K562 (cell line): ENCODE measurements around the gene PDIA4. TPM values are rescaled to one million over a fixed set of nuclear protein-coding genes. Genes with fewer than 3 reads are reported as not detected.

ENCODE experiments used
- RAD21 ChIP-seq, 2 experiments: fragments of 250-450 bp in 1 of 2; fragments of 450-650 bp in 1 of 2; sonication (Bioruptor Pico) in 1 of 2; formaldehyde crosslinking in 1 of 2; IDR thresholded peaks in 1 of 2; conservative IDR thresholded peaks in 1 of 2; 2 replicates each; pipeline versions ENCODE4 v1.4.0 to v1.8.0; 2020 to 2022; ENCODE audit warnings: mild to moderate bottlenecking in 2 of 2, moderate library complexity in 1 of 2
- ZBED1 ChIP-seq: IDR thresholded peaks from 2 replicates; pipeline ENCODE4 v1.6.1; 2014
- ZNF316 ChIP-seq: fragments of 450-650 bp; IDR thresholded peaks from 2 replicates; pipeline ENCODE4 v1.6.1; 2016
- polyA plus RNA-seq, 8 experiments: library from polyadenylated mRNA; depleted of rRNA in 4 of 8; stranded (reverse) in 5 of 8; unstranded in 3 of 8; fragments of >200 nt; fragmentation: Nextera tagmentation in 2 of 8; fragmentation: Illumina TruSeq in 1 of 8; extraction: Ambion mirVana in 2 of 8; extraction: Trizol in 1 of 8; gene quantifications; 2 replicates each; pipeline versions ENCODE4 v1.2.1 to v1.2.3, GENCODE V29; 2011 to 2014; ENCODE audit warnings: inconsistent platforms in 1 of 8, missing spikeins in 1 of 8
- total RNA-seq, 7 experiments: library from RNA; depleted of rRNA in 6 of 7; stranded (reverse); fragments of >200 nt in 6 of 7; fragmentation: Illumina TruSeq in 2 of 7; extraction: Trizol in 2 of 7; gene quantifications; 2 replicates each; pipeline versions ENCODE4 v1.2.1 to v1.2.3, GENCODE V29; 2011 to 2021; ENCODE audit warnings: low replicate concordance in 1 of 7
- TF ChIP-seq, protein P1 (sequence below), 2 experiments: fragments of 450-650 bp; IDR thresholded peaks; 2 replicates each; pipeline ENCODE4 v1.6.1; 2016; ENCODE audit warnings: mild to moderate bottlenecking in 2 of 2, borderline replicate concordance in 1 of 2, low read depth in 1 of 2, moderate library complexity in 1 of 2
- TF ChIP-seq, protein P2 (sequence below): fragments of 200-800 bp; sonication (Bioruptor generic); IDR thresholded peaks from 2 replicates; pipeline ENCODE4 v1.6.1; 2016; ENCODE audit warnings: missing genetic modification characterization, missing compliant biosample characterization
- TF ChIP-seq, protein P3 (sequence below): fragments of 450-650 bp; IDR thresholded peaks from 2 replicates; pipeline ENCODE4 v1.6.1; 2016
- TF ChIP-seq, protein P4 (sequence below): fragments of 450-650 bp; IDR thresholded peaks from one replicate; pipeline ENCODE4 v1.6.1; 2018; ENCODE audit warnings: mild to moderate bottlenecking, moderate library complexity; ENCODE audit not compliant: partially characterized antibody
- TF ChIP-seq, protein P5 (sequence below): fragments of 450-650 bp; IDR thresholded peaks from 2 replicates; pipeline ENCODE4 v1.6.1; 2017; ENCODE audit warnings: antibody characterized with exemption

PDIA4 gene
- total and polyA plus RNA-seq, 9 of the 15 experiments (the other 6 are each of a cell fraction or from before 2014, with no cell fraction given), result 9.1 to 175 (median 146) TPM

DNA sequence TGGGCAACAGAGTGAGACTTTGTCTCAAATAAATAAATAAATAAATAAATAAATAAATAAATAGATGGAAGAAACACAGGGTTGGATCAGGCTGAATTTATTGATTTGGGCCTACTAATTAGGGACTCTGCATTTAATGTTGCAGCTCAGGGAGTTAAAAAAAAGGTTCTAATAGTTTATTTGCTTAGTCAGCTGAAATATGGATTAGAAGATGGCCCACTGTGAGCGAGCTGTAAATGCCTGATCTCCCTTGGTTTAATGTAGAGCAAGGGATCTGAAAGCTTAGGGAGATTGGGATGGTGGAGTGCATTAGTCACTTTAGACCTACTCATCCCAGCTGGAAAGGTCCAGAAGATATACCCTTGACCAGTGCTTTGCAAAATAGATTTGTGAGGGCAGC, 25.1 kb upstream of the PDIA4 start (continued):
- TF ChIP-seq, protein P1, sequence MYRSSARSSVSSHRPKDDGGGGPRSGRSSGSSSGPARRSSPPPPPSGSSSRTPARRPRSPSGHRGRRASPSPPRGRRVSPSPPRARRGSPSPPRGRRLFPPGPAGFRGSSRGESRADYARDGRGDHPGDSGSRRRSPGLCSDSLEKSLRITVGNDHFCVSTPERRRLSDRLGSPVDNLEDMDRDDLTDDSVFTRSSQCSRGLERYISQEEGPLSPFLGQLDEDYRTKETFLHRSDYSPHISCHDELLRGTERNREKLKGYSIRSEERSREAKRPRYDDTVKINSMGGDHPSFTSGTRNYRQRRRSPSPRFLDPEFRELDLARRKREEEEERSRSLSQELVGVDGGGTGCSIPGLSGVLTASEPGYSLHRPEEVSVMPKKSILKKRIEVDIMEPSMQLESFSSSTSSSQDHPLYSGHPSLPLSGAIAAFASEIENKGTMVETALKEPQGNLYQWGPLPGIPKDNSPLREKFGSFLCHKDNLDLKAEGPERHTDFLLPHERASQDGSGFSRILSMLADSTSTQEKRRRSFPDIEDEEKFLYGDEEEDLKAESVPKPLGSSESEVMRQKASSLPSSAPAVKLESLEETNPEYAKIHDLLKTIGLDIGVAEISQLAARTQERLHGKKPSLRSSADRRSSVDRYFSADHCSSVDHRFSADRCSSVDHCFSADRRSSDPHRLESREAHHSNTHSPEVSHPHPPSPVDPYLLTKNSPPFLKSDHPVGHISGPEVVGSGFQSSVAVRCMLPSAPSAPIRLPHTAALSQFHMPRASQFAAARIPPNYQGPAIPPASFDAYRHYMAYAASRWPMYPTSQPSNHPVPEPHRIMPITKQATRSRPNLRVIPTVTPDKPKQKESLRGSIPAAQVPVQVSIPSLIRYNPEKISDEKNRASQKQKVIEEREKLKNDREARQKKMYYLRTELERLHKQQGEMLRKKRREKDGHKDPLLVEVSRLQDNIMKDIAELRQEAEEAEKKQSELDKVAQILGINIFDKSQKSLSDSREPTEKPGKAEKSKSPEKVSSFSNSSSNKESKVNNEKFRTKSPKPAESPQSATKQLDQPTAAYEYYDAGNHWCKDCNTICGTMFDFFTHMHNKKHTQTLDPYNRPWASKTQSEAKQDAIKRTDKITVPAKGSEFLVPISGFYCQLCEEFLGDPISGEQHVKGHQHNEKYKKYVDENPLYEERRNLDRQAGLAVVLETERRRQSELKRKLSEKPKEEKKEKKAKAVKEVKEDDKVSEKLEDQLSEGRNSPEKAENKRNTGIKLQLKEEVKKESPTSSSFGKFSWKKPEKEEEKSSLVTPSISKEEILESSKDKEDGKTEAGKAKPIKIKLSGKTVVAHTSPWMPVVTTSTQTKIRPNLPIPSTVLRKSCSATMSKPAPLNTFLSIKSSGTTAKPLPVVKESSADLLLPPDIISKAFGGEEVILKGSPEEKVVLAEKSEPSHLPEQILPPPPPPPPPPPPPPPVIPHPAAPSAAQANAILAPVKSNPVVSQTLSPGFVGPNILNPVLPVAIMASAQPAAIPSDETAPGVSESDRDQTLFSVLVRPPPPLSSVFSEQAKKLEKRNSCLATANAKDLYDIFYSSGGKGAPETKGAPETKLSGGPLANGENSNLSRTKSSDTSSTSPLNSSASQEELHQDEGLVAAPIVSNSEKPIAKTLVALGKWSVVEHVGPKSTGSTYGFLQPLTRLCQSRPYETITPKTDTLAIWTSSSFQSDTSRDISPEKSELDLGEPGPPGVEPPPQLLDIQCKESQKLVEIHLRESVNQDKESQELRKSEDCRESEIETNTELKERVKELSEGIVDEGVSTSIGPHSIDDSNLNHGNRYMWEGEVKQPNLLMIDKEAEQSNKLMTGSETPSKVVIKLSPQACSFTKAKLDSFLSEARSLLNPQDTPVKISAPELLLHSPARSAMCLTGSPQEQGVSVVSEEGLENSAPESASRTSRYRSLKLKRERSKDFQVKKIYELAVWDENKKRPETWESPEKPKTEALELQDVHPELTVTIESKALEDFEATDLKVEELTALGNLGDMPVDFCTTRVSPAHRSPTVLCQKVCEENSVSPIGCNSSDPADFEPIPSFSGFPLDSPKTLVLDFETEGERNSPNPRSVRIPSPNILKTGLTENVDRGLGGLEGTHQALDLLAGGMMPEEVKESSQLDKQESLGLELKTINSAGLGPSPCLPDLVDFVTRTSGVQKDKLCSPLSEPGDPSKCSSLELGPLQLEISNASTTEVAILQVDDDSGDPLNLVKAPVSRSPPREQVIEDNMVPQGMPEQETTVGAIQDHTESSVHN (IDR thresholded peaks at IDR 0.05; ENCODE audit: borderline replicate concordance in 1 of 2, low read depth in 1 of 2), result no peak
- TF ChIP-seq, protein P2, sequence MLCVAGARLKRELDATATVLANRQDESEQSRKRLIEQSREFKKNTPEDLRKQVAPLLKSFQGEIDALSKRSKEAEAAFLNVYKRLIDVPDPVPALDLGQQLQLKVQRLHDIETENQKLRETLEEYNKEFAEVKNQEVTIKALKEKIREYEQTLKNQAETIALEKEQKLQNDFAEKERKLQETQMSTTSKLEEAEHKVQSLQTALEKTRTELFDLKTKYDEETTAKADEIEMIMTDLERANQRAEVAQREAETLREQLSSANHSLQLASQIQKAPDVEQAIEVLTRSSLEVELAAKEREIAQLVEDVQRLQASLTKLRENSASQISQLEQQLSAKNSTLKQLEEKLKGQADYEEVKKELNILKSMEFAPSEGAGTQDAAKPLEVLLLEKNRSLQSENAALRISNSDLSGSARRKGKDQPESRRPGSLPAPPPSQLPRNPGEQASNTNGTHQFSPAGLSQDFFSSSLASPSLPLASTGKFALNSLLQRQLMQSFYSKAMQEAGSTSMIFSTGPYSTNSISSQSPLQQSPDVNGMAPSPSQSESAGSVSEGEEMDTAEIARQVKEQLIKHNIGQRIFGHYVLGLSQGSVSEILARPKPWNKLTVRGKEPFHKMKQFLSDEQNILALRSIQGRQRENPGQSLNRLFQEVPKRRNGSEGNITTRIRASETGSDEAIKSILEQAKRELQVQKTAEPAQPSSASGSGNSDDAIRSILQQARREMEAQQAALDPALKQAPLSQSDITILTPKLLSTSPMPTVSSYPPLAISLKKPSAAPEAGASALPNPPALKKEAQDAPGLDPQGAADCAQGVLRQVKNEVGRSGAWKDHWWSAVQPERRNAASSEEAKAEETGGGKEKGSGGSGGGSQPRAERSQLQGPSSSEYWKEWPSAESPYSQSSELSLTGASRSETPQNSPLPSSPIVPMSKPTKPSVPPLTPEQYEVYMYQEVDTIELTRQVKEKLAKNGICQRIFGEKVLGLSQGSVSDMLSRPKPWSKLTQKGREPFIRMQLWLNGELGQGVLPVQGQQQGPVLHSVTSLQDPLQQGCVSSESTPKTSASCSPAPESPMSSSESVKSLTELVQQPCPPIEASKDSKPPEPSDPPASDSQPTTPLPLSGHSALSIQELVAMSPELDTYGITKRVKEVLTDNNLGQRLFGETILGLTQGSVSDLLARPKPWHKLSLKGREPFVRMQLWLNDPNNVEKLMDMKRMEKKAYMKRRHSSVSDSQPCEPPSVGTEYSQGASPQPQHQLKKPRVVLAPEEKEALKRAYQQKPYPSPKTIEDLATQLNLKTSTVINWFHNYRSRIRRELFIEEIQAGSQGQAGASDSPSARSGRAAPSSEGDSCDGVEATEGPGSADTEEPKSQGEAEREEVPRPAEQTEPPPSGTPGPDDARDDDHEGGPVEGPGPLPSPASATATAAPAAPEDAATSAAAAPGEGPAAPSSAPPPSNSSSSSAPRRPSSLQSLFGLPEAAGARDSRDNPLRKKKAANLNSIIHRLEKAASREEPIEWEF (CRISPR knock-in tag), result no peak
- TF ChIP-seq, protein P3, sequence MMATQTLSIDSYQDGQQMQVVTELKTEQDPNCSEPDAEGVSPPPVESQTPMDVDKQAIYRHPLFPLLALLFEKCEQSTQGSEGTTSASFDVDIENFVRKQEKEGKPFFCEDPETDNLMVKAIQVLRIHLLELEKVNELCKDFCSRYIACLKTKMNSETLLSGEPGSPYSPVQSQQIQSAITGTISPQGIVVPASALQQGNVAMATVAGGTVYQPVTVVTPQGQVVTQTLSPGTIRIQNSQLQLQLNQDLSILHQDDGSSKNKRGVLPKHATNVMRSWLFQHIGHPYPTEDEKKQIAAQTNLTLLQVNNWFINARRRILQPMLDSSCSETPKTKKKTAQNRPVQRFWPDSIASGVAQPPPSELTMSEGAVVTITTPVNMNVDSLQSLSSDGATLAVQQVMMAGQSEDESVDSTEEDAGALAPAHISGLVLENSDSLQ, result no peak
- TF ChIP-seq ZNF316, result peak; percentile 95
- TF ChIP-seq RAD21 (CRISPR knock-in tag; conservative IDR thresholded peaks at IDR 0.05 in 1 of 2, IDR thresholded peaks at IDR 0.05 in 1 of 2), result no peak
- TF ChIP-seq, protein P4, sequence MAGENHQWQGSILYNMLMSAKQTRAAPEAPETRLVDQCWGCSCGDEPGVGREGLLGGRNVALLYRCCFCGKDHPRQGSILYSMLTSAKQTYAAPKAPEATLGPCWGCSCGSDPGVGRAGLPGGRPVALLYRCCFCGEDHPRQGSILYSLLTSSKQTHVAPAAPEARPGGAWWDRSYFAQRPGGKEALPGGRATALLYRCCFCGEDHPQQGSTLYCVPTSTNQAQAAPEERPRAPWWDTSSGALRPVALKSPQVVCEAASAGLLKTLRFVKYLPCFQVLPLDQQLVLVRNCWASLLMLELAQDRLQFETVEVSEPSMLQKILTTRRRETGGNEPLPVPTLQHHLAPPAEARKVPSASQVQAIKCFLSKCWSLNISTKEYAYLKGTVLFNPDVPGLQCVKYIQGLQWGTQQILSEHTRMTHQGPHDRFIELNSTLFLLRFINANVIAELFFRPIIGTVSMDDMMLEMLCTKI, result no peak
- TF ChIP-seq ZBED1, result no peak
- TF ChIP-seq, protein P5, sequence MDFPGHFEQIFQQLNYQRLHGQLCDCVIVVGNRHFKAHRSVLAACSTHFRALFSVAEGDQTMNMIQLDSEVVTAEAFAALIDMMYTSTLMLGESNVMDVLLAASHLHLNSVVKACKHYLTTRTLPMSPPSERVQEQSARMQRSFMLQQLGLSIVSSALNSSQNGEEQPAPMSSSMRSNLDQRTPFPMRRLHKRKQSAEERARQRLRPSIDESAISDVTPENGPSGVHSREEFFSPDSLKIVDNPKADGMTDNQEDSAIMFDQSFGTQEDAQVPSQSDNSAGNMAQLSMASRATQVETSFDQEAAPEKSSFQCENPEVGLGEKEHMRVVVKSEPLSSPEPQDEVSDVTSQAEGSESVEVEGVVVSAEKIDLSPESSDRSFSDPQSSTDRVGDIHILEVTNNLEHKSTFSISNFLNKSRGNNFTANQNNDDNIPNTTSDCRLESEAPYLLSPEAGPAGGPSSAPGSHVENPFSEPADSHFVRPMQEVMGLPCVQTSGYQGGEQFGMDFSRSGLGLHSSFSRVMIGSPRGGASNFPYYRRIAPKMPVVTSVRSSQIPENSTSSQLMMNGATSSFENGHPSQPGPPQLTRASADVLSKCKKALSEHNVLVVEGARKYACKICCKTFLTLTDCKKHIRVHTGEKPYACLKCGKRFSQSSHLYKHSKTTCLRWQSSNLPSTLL, result no peak
